ENCODE data around the gene HERC3. TPM values are rescaled to one million over a fixed set of nuclear protein-coding genes. Genes with fewer than 3 reads are reported as not detected.

Gene HERC3
- total and polyA plus RNA-seq, 2 experiments from 2014 or later, result 2.2 to 2.4 TPM

GRCh38 chr4:88747351-88747750, 155.1 kb downstream of the HERC3 start:
- Histone ChIP-seq H2AFZ (no peak overlapping the region), H3K27ac (ENCODE audit: low read depth) (no peak overlapping the region; the same call in 1 of the 2 replicates), H3K4me3 (no peak overlapping the region), H3K36me3 (ENCODE audit: insufficient read depth) (peaks cover 6% of the 10 kb centered on the region; the same call in 1 of the 2 replicates), H3K4me1 (ENCODE audit: insufficient read depth) (peaks cover 15% of the 10 kb centered on the region), H3K27me3 (ENCODE audit: insufficient read depth) (no peaks in the 10 kb centered on the region), H4K20me1 (replicated peaks; ENCODE audit: insufficient read depth) (no peaks in the 10 kb centered on the region), H3K79me2 (replicated peaks; ENCODE audit: insufficient read depth) (no peaks in the 10 kb centered on the region), H3K9me2 (ENCODE audit: insufficient read depth) (no peaks in the 10 kb centered on the region), H3F3A (replicated peaks; ENCODE audit: low read depth) (no peaks in the 10 kb centered on the region), H3K4me2 (no peak overlapping the region)
- TF ChIP-seq NANOG (IDR thresholded peaks at IDR 0.05; ENCODE audit: borderline replicate concordance) (no peak), STAT1 (IDR thresholded peaks at IDR 0.05; ENCODE audit: unreplicated experiment) (no peak), ZNF114 (CRISPR knock-in tag; IDR thresholded peaks at IDR 0.05) (no peak), ETS1 (IDR thresholded peaks at IDR 0.05) (no peak), ZNF462 (CRISPR knock-in tag; IDR thresholded peaks at IDR 0.05) (no peak), POLR2AphosphoS5 (IDR thresholded peaks at IDR 0.05; ENCODE audit: low read depth) (no peak), EZH2 (IDR thresholded peaks at IDR 0.05; ENCODE audit: low read depth, unreplicated experiment) (no peak), CTCF (conservative IDR thresholded peaks at IDR 0.05; ENCODE audit: low read depth in 2 of 2) (no peak), CREB1 (CRISPR knock-in tag; IDR thresholded peaks at IDR 0.05; ENCODE audit: low read depth) (no peak), REST (IDR thresholded peaks at IDR 0.05; ENCODE audit: unreplicated experiment) (no peak), ZNF331 (CRISPR knock-in tag; IDR thresholded peaks at IDR 0.05; ENCODE audit: low read depth) (no peak), EZH2phosphoT487 (IDR thresholded peaks at IDR 0.05; ENCODE audit: unreplicated experiment) (no peak)
- no peaks in the 10 kb centered on the region for H3K9me3 Mint-ChIP-seq
- H3K4me1 Mint-ChIP-seq, result peaks cover 13% of the 10 kb centered on the region
- H3K4me3 Mint-ChIP-seq, result no peak overlapping the region
- H3K27me3 Mint-ChIP-seq (ENCODE audit: insufficient read depth, low read depth, poor library complexity), result peaks cover 2% of the 10 kb centered on the region
- no peak for DNase-seq (ENCODE audit: low spot score)
- ATAC-seq, result no peak
- no peak overlapping the region for H3K27ac Mint-ChIP-seq
- peaks cover 23% of the 10 kb centered on the region for H3K36me3 Mint-ChIP-seq (ENCODE audit: low read depth)
